HEK293T (cell line): ENCODE measurements around the gene SLC15A3.
A peak's percentile ranks its signal among the peaks of the same experiment; 100 is the strongest.

Source experiments
- CTCF ChIA-PET: fragments of 350-600 bp; formaldehyde crosslinking; extraction: SDS; loops from one replicate; lab custom pipeline; 2021; ENCODE audit warnings: antibody characterized with exemption, inconsistent platforms; lab: Yijun Ruan, JAX
- POLR2A ChIA-PET: fragments of 350-600 bp; formaldehyde crosslinking; extraction: SDS; loops from one replicate; lab custom pipeline; 2020; ENCODE audit warnings: antibody characterized with exemption, inconsistent platforms; lab: Yijun Ruan, JAX
- DNase-seq: peaks from one replicate; pipeline ENCODE4 v3.0.0; 2012; ENCODE audit warnings: mixed read lengths; ENCODE audit errors: extremely low spot score
- ARNT ChIP-seq: fragments of 450-650 bp; IDR thresholded peaks from 2 replicates; pipeline ENCODE4 v1.6.1; 2017; ENCODE audit warnings: mild to moderate bottlenecking
- BHLHE40 ChIP-seq: fragments of 450-650 bp; IDR thresholded peaks from 2 replicates; pipeline ENCODE4 v1.6.1; 2016; ENCODE audit warnings: mild to moderate bottlenecking, moderate library complexity, borderline replicate concordance
- CTBP1 ChIP-seq: fragments of 450-650 bp; IDR thresholded peaks from 2 replicates; pipeline ENCODE4 v1.6.1; 2016; ENCODE audit warnings: borderline replicate concordance
- ELF4 ChIP-seq: fragments of 450-650 bp; IDR thresholded peaks from 2 replicates; pipeline ENCODE4 v1.6.1; 2017; ENCODE audit warnings: antibody characterized with exemption
- FOXA1 ChIP-seq: fragments of 450-650 bp; IDR thresholded peaks from 2 replicates; pipeline ENCODE4 v1.6.1; 2016; ENCODE audit warnings: mild to moderate bottlenecking
- FOXK2 ChIP-seq: fragments of 450-650 bp; IDR thresholded peaks from 2 replicates; pipeline ENCODE4 v1.6.1; 2016; ENCODE audit warnings: mild to moderate bottlenecking
- FOXM1 ChIP-seq: fragments of 450-650 bp; IDR thresholded peaks from 2 replicates; pipeline ENCODE4 v1.6.1; 2017; ENCODE audit warnings: mild to moderate bottlenecking, borderline replicate concordance
- HDGF ChIP-seq: fragments of 450-650 bp; IDR thresholded peaks from 2 replicates; pipeline ENCODE4 v1.6.1; 2017; ENCODE audit warnings: antibody characterized with exemption, borderline replicate concordance
- L3MBTL2 ChIP-seq: fragments of 450-650 bp; conservative IDR thresholded peaks from 2 replicates; pipeline ENCODE4 v1.6.1; 2016; ENCODE audit warnings: mild to moderate bottlenecking
- LEF1 ChIP-seq: fragments of 450-650 bp; IDR thresholded peaks from 2 replicates; pipeline ENCODE4 v1.6.1; 2017; ENCODE audit warnings: mild to moderate bottlenecking, borderline replicate concordance
- NFRKB ChIP-seq: fragments of 450-650 bp; IDR thresholded peaks from 2 replicates; pipeline ENCODE4 v1.6.1; 2016; ENCODE audit warnings: mild to moderate bottlenecking, moderate library complexity
- SP1 ChIP-seq: fragments of 450-650 bp; IDR thresholded peaks from 2 replicates; pipeline ENCODE4 v1.6.1; 2017
- SUZ12 ChIP-seq: fragments of 450-650 bp; IDR thresholded peaks from 2 replicates; pipeline ENCODE4 v1.6.1; 2016; ENCODE audit warnings: mild to moderate bottlenecking
- TARDBP ChIP-seq: fragments of 450-650 bp; IDR thresholded peaks from 2 replicates; pipeline ENCODE4 v1.6.1; 2016
- ZNF384 ChIP-seq: fragments of 450-650 bp; IDR thresholded peaks from 2 replicates; pipeline ENCODE4 v1.6.1; 2016
- TF ChIP-seq, protein P1 (sequence below): fragments of 450-650 bp; IDR thresholded peaks from 2 replicates; pipeline ENCODE4 v1.6.1; 2016

Gene SLC15A3

DNA sequence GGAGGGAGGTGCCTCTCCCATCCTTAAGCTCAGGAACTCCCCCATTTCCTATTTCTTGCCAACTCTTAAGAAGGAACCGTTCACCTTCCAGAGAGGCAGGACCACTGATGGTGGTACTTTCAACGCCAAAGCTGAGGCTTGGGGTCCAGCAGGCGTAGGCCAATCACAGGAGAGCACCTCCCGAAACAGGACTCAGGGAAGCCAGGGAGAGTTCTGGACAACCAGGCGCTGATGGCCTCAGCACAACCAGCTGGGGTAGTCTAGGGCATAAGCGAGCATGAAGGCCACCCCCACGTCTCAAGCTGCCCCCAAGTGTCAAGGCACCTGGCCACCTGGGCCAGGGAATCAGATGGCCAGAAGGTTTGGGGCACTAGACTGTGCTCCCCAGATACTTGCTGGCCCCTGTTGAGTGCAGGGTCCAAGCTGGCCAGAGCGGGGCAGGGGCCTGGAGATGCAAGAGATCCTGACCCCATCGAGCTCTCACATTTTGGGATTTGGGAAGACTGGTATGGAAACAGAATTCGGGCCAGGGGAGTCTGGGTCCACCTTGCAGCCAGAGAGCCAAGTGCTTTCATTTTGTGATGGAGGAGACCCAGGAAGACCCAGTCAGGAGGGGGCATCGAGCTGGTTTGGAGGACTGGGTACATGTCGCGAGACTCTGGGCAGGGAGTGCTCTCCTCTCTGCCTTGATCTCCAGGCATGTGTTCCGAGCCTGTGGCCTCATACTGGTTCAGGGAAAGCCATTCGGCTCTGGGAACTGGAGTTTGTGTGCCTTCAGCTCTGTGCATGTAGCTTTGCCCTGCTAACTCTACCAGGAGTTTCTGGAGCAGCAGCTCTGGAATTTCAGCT lies 20.4 kb upstream of the SLC15A3 start:
- DNase-seq = no peak
- POLR2A ChIA-PET = no interaction called here
- TF ChIP-seq ELF4 (no peak), NFRKB (no peak), HDGF (no peak), SP1 (no peak), BHLHE40 (no peak), TARDBP (no peak), CTBP1 (no peak), FOXA1 (no peak), FOXM1 (no peak)
- TF ChIP-seq, protein P1, sequence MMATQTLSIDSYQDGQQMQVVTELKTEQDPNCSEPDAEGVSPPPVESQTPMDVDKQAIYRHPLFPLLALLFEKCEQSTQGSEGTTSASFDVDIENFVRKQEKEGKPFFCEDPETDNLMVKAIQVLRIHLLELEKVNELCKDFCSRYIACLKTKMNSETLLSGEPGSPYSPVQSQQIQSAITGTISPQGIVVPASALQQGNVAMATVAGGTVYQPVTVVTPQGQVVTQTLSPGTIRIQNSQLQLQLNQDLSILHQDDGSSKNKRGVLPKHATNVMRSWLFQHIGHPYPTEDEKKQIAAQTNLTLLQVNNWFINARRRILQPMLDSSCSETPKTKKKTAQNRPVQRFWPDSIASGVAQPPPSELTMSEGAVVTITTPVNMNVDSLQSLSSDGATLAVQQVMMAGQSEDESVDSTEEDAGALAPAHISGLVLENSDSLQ = no peak
- CTCF ChIA-PET = no interaction called here

DNA sequence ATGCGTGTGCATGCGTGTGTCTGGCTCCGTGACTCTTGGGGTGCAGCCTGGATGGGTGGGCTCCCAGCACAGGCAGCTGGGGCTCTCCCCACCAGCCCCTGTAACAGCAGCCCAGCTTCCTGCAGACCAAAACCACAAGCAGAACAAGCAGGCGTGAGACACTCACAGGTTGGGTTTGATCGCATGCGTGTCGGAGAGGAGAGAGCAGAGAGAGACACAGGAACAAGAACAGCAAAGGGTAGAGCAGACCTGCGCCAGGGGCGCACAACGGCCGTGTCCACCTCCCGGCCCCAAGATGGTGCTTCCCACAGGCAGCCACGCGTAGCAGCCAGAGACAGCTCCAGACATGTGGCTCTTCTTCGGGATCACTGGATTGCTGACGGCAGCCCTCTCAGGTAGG lies 19.5 kb upstream of the SLC15A3 start, which contains the start of gene CD6:
TSS of gene CD6 (plus strand) at position 161 of the 400 bp plus-strand sequence. CDS start at position 347, 186 bp downstream.
- DNase-seq = no peak
- ChIA-PET CTCF (interaction anchor here (0.6 kb wide), 1 partner anchor 13 kb away, joined by 3 read pairs; no protein-coding TSS in a partner anchor), POLR2A (no interaction called here)
- TF ChIP-seq SP1 (no peak), ARNT (no peak), LEF1 (no peak)

DNA sequence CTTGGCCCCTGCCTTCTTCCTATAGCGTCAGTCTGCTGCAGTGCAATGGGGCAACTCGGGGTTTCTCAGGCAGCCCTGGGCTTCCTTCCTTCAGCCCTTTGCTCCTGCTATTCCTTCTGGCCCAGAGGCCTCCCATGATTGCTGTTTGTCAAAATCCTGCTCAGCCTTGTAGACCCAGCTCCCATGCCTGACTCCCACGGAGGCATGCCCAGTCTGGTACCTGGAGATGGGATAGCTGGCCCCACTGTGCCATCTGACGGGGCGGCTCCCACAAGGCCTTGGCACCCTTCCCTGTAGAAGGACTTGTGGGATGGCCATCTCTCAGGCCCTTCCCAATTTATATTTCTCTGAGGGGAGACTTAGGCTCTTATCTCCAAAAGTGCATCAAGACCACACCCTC lies 18.9 kb upstream of the SLC15A3 start:
- CTCF ChIA-PET = interaction anchor here (0.6 kb wide), 1 partner anchor 14 kb away, joined by 3 read pairs; no protein-coding TSS in a partner anchor
- no peak for DNase-seq
- POLR2A ChIA-PET = no interaction called here
- TF ChIP-seq FOXK2 (no peak), CTBP1 (no peak), TARDBP (no peak), BHLHE40 (no peak), FOXM1 (no peak), L3MBTL2 (no peak), NFRKB (no peak), FOXA1 (no peak), ELF4 (no peak)

DNA sequence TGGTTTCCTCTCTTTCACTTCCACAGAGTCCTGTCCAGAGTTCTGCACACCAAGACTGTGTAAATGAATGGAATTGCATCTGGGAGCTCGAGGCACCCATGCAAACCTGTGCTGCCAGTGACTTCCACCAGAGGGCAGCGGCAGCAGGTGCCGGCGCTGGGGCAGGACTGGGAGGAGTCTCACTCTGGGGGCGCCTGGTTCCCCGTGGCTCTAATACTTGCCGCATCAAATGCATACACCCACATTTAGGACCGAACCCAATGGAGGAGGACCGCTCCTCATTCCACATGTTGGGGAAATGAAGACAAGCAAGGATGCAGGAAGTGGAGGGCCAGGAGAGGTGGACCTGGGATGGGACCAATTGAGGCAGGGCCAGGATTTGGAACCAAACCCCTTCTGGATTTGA lies 18.4 kb upstream of the SLC15A3 start:
- ChIA-PET CTCF (interaction anchor here (1.4 kb wide), 1 partner anchor 164 kb away, joined by 4 read pairs; no protein-coding TSS in a partner anchor), POLR2A (no interaction called here)
- no peak for TF ChIP-seq TARDBP
- TF ChIP-seq CTBP1 = no peak
- no peak for TF ChIP-seq L3MBTL2
- DNase-seq = peak; percentile 73

DNA sequence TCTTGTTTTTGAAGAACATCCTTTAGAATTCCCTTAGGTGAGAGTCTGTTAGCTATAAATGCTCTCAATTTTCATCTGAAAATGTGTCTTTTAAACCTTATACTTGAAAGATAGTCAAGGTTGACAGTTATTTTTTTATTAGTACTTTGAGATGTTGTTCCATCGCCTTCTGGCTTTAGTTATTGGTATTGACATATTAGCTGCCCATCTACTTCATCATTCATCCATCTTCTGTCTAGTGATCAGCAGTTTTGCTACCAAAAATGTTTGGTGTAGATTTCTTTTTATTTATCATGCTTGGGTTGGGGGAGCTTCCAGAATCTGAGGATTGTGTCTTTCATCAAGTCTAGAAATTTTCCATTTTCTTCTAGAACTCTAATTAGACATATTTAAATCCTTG lies 16.2 kb upstream of the SLC15A3 start:
- TF ChIP-seq SUZ12 = no peak
- TF ChIP-seq NFRKB = no peak
- TF ChIP-seq LEF1 = no peak
- TF ChIP-seq, protein P1 = no peak
- no peak for TF ChIP-seq SP1
- TF ChIP-seq FOXA1 = no peak
- no peak for TF ChIP-seq BHLHE40
- no peak for TF ChIP-seq HDGF
- TF ChIP-seq ELF4 = no peak
- TF ChIP-seq CTBP1 = no peak
- TF ChIP-seq FOXM1 = no peak
- no peak for TF ChIP-seq TARDBP
- no peak for TF ChIP-seq FOXK2
- no peak for TF ChIP-seq L3MBTL2
- no peak for TF ChIP-seq ZNF384
- no peak for TF ChIP-seq ARNT
- ChIA-PET CTCF (interaction anchor here (0.6 kb wide), 1 partner anchor 901 kb away, joined by 3 read pairs; no protein-coding TSS in a partner anchor), POLR2A (no interaction called here)
- DNase-seq = no peak

DNA sequence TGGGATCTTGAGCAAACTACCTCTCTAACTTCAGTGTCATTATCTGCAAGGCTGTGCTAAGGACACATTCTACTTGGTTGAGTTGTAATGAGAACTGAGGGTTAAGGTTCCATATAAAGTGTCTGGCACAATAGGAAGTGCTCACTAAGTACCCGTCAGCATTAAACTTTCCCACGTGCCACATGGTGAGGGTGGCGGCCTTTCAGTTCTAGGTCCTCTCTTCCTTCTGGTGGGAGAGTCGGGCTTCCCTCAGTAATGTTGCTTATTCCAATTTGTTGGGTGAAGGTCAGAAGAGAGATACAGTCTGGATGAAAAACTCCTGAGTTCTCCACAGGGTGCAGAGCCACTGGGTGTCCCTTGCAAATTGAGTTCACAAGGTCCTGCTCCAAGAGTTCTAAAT lies 14.9 kb upstream of the SLC15A3 start:
- ChIA-PET CTCF (no interaction called here), POLR2A (no interaction called here)
- no peak for DNase-seq
- TF ChIP-seq ZNF384 (no peak), CTBP1 (no peak), FOXK2 (no peak), L3MBTL2 (no peak), HDGF (no peak), NFRKB (no peak), SUZ12 (no peak), TARDBP (no peak), BHLHE40 (no peak), LEF1 (no peak), FOXM1 (no peak), SP1 (no peak), ELF4 (no peak), FOXA1 (no peak), ARNT (no peak)
- TF ChIP-seq, protein P1 = no peak
